ENCODE data around the gene GRIN3B.

GRIN3B gene

DNA sequence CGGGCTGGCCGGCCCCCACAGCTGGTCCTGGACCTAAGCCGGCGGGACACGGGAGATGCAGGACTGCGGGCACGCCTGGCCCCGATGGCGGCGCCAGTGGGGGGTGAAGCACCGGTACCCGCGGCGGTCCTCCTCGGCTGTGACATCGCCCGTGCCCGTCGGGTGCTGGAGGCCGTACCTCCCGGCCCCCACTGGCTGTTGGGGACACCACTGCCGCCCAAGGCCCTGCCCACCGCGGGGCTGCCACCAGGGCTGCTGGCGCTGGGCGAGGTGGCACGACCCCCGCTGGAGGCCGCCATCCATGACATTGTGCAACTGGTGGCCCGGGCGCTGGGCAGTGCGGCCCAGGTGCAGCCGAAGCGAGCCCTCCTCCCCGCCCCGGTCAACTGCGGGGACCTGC is 3.1 kb downstream of the GRIN3B start:
- H3K4me3 ChIP-seq (ENCODE audit: low read depth, low read length): no peak overlapping the region
- peaks cover 41% of the 10 kb centered on the region for H3K27me3 ChIP-seq (ENCODE audit: control insufficient read depth, insufficient read depth, low read length)
- H3K9ac ChIP-seq (ENCODE audit: low read length): no peak overlapping the region
- H3K36me3 ChIP-seq (ENCODE audit: control insufficient read depth, insufficient read depth, low read length): peaks cover under 1% of the 10 kb centered on the region; the same call in 1 of the 2 replicates
- H3K4me1 ChIP-seq (ENCODE audit: control insufficient read depth, insufficient read depth, low read length): no peaks in the 10 kb centered on the region
- H3K27ac ChIP-seq (ENCODE audit: low read depth, low read length): no peak overlapping the region
- H3K9me3 ChIP-seq (ENCODE audit: control insufficient read depth, insufficient read depth, low read depth, low read length): no peaks in the 10 kb centered on the region

DNA sequence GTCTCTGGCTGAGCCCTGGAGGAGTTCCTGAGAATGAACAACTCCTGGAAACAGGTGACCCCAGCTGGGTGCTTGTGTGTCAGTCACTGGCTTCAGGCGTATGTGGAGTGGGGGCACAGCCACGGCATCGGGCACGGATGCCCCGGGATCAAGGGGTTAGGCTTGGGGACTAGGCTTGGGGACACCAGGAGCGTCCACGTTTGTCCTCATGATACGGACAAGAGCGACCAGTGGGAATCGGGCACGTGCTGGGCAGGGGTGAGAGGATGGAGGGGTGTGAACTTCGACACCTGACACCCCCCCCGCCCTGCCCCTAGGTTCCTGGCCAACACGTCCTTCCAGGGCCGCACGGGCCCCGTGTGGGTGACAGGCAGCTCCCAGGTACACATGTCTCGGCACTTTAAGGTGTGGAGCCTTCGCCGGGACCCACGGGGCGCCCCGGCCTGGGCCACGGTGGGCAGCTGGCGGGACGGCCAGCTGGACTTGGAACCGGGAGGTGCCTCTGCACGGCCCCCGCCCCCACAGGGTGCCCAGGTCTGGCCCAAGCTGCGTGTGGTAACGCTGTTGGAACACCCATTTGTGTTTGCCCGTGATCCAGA is 4.1 kb downstream of the GRIN3B start:
- H3K4me3 ChIP-seq (ENCODE audit: low read depth, low read length): no peak overlapping the region
- no peak overlapping the region for H3K27ac ChIP-seq (ENCODE audit: low read depth, low read length)
- H3K4me1 ChIP-seq (ENCODE audit: control insufficient read depth, insufficient read depth, low read length): no peaks in the 10 kb centered on the region
- peaks cover 31% of the 10 kb centered on the region for H3K27me3 ChIP-seq (ENCODE audit: control insufficient read depth, insufficient read depth, low read length)
- no peaks in the 10 kb centered on the region for H3K9me3 ChIP-seq (ENCODE audit: control insufficient read depth, insufficient read depth, low read depth, low read length)
- H3K9ac ChIP-seq (ENCODE audit: low read length): no peak overlapping the region
- H3K36me3 ChIP-seq (ENCODE audit: control insufficient read depth, insufficient read depth, low read length): peaks cover 6% of the 10 kb centered on the region

DNA sequence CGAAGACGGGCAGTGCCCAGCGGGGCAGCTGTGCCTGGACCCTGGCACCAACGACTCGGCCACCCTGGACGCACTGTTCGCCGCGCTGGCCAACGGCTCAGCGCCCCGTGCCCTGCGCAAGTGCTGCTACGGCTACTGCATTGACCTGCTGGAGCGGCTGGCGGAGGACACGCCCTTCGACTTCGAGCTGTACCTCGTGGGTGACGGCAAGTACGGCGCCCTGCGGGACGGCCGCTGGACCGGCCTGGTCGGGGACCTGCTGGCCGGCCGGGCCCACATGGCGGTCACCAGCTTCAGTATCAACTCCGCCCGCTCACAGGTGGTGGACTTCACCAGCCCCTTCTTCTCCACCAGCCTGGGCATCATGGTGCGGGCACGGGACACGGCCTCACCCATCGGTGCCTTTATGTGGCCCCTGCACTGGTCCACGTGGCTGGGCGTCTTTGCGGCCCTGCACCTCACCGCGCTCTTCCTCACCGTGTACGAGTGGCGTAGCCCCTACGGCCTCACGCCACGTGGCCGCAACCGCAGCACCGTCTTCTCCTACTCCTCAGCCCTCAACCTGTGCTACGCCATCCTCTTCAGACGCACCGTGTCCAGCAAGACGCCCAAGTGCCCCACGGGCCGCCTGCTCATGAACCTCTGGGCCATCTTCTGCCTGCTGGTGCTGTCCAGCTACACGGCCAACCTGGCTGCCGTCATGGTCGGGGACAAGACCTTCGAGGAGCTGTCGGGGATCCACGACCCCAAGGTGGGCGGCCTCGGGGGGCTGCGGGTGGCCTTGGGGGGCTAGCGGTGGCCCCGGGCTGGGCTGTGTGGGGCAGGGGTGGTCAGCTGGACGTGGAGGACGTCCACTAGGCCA is 4.8 kb downstream of the GRIN3B start:
- Histone ChIP-seq H3K4me3 (ENCODE audit: low read depth, low read length) (no peak overlapping the region), H3K9me3 (ENCODE audit: control insufficient read depth, insufficient read depth, low read depth, low read length) (no peaks in the 10 kb centered on the region), H3K9ac (ENCODE audit: low read length) (no peak overlapping the region), H3K27ac (ENCODE audit: low read depth, low read length) (no peak overlapping the region), H3K36me3 (ENCODE audit: control insufficient read depth, insufficient read depth, low read length) (peaks cover 13% of the 10 kb centered on the region), H3K4me1 (ENCODE audit: control insufficient read depth, insufficient read depth, low read length) (no peaks in the 10 kb centered on the region), H3K27me3 (ENCODE audit: control insufficient read depth, insufficient read depth, low read length) (peaks cover 26% of the 10 kb centered on the region)

DNA sequence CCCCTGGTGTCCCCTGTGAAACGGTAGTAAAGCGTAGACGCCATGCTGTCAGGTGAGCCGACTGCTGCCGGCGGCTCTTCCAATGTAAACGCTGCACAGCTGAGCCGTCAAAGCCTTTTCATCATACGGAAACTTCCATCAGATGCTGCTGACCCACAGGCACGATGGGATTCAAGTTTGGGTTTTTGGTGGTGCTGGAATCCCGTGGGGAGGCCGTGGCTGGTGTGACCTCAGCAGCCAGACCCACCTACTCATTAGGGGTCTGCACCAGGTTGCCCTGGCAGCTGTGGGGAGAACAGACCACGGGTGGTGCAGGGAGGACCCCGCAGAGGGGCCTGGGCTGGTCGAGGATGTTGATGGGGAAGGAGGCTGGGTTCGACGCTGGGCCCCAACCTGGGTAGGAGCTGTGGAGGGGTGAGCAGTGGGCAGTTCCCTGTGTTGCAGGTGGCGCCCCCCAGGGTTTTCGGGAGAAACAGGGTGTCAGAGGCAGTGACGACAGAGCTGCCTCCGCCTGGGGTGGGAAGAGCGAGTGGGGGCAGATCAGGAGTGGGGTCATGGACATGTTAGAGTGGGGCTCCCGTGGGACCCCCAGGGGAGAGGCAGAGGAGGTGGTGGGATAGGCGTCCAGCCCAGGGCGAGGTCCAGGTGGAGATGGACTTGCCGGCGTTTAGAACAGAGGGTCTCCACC is 6.6 kb downstream of the GRIN3B start:
- no peaks in the 10 kb centered on the region for H3K9me3 ChIP-seq (ENCODE audit: control insufficient read depth, insufficient read depth, low read depth, low read length)
- no peaks in the 10 kb centered on the region for H3K4me1 ChIP-seq (ENCODE audit: control insufficient read depth, insufficient read depth, low read length)
- H3K9ac ChIP-seq (ENCODE audit: low read length): no peak overlapping the region
- no peak overlapping the region for H3K4me3 ChIP-seq (ENCODE audit: low read depth, low read length)
- no peak overlapping the region for H3K27ac ChIP-seq (ENCODE audit: low read depth, low read length)
- peaks cover 9% of the 10 kb centered on the region; the same call in 1 of the 2 replicates for H3K27me3 ChIP-seq (ENCODE audit: control insufficient read depth, insufficient read depth, low read length)
- H3K36me3 ChIP-seq (ENCODE audit: control insufficient read depth, insufficient read depth, low read length): peaks cover 25% of the 10 kb centered on the region

DNA sequence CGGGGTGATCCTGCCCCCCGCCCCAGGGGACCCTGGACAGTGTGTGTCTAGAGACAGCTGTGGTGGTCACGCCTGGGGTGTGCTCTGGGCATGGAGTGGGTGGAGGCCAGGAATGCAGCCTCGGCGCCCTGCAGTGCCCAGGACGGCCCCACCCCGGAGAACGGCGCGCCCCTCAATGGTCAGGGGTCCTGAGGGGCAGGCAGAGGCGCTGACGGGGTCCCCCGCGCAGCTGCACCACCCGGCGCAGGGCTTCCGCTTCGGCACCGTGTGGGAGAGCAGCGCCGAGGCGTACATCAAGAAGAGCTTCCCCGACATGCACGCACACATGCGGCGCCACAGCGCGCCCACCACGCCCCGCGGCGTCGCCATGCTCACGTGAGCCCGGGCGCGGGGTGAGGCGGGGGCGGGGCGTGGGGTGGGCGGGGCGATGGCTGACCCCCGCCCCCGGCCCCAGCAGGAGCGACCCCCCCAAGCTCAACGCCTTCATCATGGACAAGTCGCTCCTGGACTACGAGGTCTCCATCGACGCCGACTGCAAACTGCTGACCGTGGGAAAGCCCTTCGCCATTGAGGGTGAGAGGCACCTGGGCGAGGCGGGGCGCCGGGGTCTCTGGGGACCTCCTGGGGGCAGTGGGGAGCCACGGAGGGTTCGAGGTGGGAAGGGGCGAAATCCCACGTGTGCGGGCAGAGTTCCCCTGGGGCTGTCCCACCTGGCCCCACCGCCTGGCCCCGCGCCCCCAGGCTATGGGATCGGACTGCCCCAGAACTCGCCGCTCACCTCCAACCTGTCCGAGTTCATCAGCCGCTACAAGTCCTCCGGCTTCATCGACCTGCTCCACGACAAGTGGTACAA is 7.4 kb downstream of the GRIN3B start:
- H3K27ac ChIP-seq (ENCODE audit: low read depth, low read length): no peak overlapping the region
- H3K9ac ChIP-seq (ENCODE audit: low read length): no peak overlapping the region
- H3K36me3 ChIP-seq (ENCODE audit: control insufficient read depth, insufficient read depth, low read length): peaks cover 32% of the 10 kb centered on the region
- H3K27me3 ChIP-seq (ENCODE audit: control insufficient read depth, insufficient read depth, low read length): peaks cover 7% of the 10 kb centered on the region; the same call in 1 of the 2 replicates
- no peak overlapping the region for H3K4me3 ChIP-seq (ENCODE audit: low read depth, low read length)
- no peaks in the 10 kb centered on the region for H3K9me3 ChIP-seq (ENCODE audit: control insufficient read depth, insufficient read depth, low read depth, low read length)
- H3K4me1 ChIP-seq (ENCODE audit: control insufficient read depth, insufficient read depth, low read length): no peaks in the 10 kb centered on the region

DNA sequence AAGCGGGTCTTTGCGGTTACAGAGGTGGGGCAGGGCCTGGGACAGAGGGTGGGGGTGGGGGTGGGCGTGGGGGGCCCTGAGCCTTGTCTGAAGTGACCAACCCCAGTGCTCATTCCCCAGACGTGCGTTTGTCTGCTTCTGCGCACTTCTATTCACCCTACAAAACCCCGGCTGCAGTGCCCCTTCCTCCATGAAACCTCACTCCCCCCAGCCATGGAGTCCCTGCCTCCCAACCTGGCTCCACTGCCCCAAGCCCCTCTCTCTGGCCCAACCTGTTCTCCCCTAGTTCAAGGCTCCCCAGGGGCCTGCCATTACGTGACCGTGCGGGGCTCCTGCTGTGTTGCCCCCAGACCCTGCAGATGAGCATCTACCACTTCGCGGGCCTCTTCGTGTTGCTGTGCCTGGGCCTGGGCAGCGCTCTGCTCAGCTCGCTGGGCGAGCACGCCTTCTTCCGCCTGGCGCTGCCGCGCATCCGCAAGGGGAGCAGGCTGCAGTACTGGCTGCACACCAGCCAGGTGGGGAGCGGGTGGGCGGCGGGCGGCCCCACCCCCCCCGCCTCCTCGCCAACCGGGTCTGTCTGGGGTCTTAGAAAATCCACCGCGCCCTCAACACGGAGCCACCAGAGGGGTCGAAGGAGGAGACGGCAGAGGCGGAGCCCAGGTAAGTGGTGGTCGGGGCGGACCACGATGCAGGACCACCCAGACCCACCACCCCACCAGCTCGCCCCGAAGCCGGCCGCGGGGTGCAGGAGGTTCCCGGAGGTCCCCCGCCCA is 8.2 kb downstream of the GRIN3B start:
- no peak overlapping the region for H3K9ac ChIP-seq (ENCODE audit: low read length)
- peaks cover 39% of the 10 kb centered on the region for H3K36me3 ChIP-seq (ENCODE audit: control insufficient read depth, insufficient read depth, low read length)
- H3K27me3 ChIP-seq (ENCODE audit: control insufficient read depth, insufficient read depth, low read length): peaks cover 7% of the 10 kb centered on the region; the same call in 1 of the 2 replicates
- H3K9me3 ChIP-seq (ENCODE audit: control insufficient read depth, insufficient read depth, low read depth, low read length): no peaks in the 10 kb centered on the region
- H3K4me1 ChIP-seq (ENCODE audit: control insufficient read depth, insufficient read depth, low read length): no peaks in the 10 kb centered on the region
- no peak overlapping the region for H3K27ac ChIP-seq (ENCODE audit: low read depth, low read length)
- H3K4me3 ChIP-seq (ENCODE audit: low read depth, low read length): no peak overlapping the region

DNA sequence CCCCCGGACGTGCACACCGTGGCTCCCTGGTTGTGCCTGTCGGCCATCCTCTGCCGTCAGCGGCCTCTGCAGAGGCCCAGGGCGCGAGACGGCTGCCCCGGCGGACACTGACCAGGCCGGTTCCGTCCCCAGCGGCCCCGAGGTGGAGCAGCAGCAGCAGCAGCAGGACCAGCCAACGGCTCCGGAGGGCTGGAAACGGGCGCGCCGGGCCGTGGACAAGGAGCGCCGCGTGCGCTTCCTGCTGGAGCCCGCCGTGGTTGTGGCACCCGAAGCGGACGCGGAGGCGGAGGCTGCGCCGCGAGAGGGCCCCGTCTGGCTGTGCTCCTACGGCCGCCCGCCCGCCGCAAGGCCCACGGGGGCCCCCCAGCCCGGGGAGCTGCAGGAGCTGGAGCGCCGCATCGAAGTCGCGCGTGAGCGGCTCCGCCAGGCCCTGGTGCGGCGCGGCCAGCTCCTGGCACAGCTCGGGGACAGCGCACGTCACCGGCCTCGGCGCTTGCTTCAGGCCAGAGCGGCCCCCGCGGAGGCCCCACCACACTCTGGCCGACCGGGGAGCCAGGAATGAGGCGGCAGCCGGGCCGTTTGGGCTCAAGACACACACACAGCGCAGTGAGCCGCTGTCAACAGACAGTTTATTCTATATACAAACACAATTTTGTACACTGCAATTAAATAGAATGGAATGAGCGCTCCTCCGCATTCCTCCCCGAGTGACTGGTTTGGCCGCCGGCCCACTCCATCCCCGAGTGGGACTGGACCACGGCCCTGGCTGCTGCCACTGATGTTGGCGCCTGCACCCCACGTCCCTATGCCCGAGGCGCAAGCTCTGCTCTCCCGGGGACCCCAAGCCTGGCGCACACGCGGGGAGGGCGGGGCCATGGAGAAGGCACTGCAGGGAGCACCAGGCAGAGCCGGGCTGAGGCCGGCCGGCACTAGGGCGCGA is 9.1 kb downstream of the GRIN3B start:
- Histone ChIP-seq H3K27ac (ENCODE audit: low read depth, low read length) (no peak overlapping the region), H3K36me3 (ENCODE audit: control insufficient read depth, insufficient read depth, low read length) (peaks cover 48% of the 10 kb centered on the region), H3K4me3 (ENCODE audit: low read depth, low read length) (no peak overlapping the region), H3K9me3 (ENCODE audit: control insufficient read depth, insufficient read depth, low read depth, low read length) (no peaks in the 10 kb centered on the region), H3K9ac (ENCODE audit: low read length) (no peak overlapping the region), H3K4me1 (ENCODE audit: control insufficient read depth, insufficient read depth, low read length) (no peaks in the 10 kb centered on the region), H3K27me3 (ENCODE audit: control insufficient read depth, insufficient read depth, low read length) (no peaks in the 10 kb centered on the region)

DNA sequence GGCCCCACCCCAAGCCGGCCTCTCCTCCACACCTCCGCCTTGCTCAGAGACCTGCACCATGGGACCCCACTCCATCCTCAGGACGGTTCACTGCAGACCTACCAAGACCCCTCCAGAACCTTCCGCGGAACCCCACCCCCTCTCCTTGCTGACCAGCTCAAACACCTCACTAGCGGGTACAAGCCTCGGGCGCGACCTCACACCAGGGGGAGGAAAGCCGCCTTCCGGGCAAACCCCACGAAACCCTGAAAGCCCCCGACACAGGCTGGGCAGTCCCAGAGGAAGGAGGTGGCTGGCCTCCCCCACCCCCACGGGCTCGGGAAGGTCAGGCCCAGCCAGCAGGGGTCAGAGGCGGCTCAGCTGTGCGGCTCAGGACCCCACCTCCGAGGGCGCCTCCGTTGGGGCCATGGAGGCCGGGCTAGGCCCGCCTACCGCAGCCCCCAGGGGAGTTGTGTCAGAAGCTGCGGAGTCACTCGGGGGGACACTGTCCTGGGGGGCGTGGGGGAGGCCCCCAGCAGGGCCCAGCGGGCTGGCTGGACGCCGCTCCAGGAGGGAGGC is 9.8 kb downstream of the GRIN3B start:
- H3K4me3 ChIP-seq (ENCODE audit: low read depth, low read length): no peak overlapping the region
- H3K27me3 ChIP-seq (ENCODE audit: control insufficient read depth, insufficient read depth, low read length): no peaks in the 10 kb centered on the region
- peaks cover 49% of the 10 kb centered on the region for H3K36me3 ChIP-seq (ENCODE audit: control insufficient read depth, insufficient read depth, low read length)
- no peak overlapping the region for H3K9ac ChIP-seq (ENCODE audit: low read length)
- H3K4me1 ChIP-seq (ENCODE audit: control insufficient read depth, insufficient read depth, low read length): no peaks in the 10 kb centered on the region
- H3K9me3 ChIP-seq (ENCODE audit: control insufficient read depth, insufficient read depth, low read depth, low read length): no peaks in the 10 kb centered on the region
- no peak overlapping the region for H3K27ac ChIP-seq (ENCODE audit: low read depth, low read length)

Data from HUES6 (cell line).